Left ventricle myocardium superior (tissue), 1 donor: ENCODE data around the gene RUBCN. TPM values are rescaled to one million over a fixed set of nuclear protein-coding genes. Genes with fewer than 3 reads are reported as not detected.
"Not testable (repeated sequence)": the region's sequence is repeated elsewhere in the genome, so short reads cannot be mapped to it uniquely, and the experiment has no call there.

Experiments used
- ATAC-seq: fragments of 200-7000 bp; cut with Tn5 transposase; one replicate; pipeline ENCODE4 v1.9.1; 2020; ENCODE audit warnings: mild to moderate bottlenecking, moderate library complexity
- DNase-seq: peaks from one replicate; pipeline ENCODE4 v3.0.0-alpha.2; 2020
- intact Hi-C: fragments of 100-400 bp; cut with micrococcal nuclease; formaldehyde crosslinking; loops from one replicate; pipeline ENCODE4 v1.11.0; 2022
- total RNA-seq: library from RNA; stranded (reverse); fragmentation: NEBNext Ultra II Directional; extraction: Animal tissue kit (Norgen Biotek cat#: 25700); gene quantifications from one replicate; pipeline ENCODE4 v1.2.1, GENCODE V29; 2021
- donor health status: DM: no; HTN: yes; CAD: no; lungs with severe emphysema.

The RUBCN gene
- total RNA-seq, 1 donor from 2014 or later = 17.8 TPM

- no peak for DNase-seq
- intact Hi-C loops = no loop called here
- no peak for ATAC-seq
Observed at GRCh38 chr3:197694251-197694650, 42.5 kb downstream of the RUBCN start.

DNA sequence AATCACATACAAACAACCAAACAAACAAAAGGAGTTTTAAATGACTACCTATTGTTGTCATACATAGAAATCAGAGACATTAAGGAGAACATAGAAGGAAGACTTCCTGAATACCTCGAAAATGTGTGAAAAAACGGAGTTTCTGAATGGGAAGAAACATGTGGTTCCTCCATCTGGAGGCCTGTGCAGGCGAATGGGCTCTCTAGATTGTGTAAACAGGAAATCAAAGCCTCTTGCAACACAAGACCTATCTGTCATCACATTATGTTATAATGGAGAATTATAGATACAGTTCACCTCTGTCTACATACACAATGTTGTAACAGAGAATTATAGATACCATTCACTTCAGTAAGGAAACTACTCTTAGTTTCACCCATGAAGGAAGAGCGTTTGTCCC is 44.1 kb downstream of the RUBCN start:
- DNase-seq (no peak), ATAC-seq (no peak)
- intact Hi-C loops = no loop called here

DNA sequence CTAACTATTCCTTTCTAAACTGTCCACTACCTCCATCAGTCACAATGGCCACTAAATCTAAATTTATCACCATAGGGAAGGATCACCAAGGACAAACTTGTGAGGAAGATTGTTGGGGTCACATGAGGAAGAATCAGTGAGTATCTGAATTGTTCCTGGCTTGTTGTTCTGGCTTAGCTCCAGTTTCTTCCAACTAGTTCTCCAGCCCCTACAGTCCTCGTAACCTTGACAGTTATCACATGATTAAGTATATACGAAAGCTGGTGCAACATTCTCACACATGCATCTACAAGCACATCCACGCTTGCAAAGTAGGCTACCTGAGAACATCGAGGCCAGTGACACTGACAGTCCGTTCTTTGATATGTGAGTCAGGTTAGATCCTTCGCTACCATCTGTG is 46.0 kb downstream of the RUBCN start:
- peak; percentile 73 for ATAC-seq
- DNase-seq = no peak
- intact Hi-C loops = no loop called here

DNA sequence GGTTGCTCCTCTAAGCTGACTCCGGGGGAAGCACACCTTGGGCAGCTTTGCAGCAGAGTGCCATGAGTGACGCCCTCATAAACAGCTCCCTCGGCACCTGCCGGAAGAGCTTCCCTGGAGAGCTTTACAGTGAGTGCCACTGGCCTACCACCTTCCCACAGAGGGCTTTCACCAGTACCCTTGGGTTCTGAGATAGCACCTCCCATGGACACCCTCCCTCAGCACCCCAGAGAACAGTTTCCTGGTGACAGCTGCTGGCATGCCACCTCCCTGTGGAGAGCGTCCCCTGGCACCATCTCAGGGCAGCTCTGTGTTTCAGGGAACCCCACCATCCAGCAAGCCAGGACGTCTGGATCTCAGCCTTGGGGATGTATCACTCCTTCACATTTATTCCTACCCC is 49.1 kb downstream of the RUBCN start:
- intact Hi-C loops = no loop called here
- DNase-seq = no peak
- peak; percentile 53 for ATAC-seq

DNA sequence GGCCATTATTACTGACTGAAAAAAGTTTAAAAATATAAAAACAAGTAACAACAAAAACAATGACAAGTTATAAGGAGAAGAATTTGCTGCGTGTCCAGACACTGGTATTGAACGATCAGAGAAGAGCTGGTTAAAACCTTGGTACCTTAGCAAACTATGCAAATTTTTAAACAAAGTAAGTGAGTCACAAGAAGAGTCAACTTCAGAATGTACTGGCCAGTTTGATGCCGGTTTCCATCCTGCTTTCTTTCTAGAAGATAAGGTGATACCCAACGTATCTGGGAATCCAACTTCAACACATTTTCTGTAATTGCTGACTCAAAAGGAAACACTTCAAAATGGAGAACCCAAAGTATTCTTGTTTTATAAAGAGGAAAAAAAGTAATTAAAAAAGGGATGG is 49.8 kb downstream of the RUBCN start:
- ATAC-seq = no peak
- DNase-seq = no peak
- intact Hi-C loops = no loop called here

- intact Hi-C loops = no loop called here
- ATAC-seq (no peak), DNase-seq (no peak)
Observed at GRCh38 chr3:197685546-197685945, 51.2 kb downstream of the RUBCN start.

DNA sequence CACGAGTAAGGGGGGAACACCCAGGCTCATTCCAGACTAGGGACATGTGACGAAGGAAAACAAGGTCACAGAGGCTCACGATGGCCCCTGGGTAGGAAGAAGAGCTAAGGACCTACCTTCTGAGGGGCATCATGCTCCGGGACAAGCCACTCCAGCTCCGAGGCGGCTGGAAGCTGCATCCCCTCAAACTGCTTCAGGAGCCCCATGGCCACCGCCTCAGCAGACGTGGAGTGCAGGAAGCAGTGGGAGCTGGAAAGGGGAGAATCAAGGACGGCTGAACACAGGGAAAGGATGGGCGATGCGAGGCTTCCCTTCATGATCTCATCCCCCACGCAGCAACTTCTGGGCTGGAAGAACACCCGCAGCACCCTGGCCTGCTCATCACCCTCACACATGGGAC is 53.5 kb downstream of the RUBCN start:
- ATAC-seq = no peak

GRCh38 chr3:197682713-197683112 is 54.0 kb downstream of the RUBCN start:
- no peak for ATAC-seq
- intact Hi-C loops = no loop called here

More for the DNA sequence above, 53.5 kb downstream of the RUBCN start:
- intact Hi-C loops = no loop called here
- DNase-seq = no peak

GRCh38 chr3:197680955-197681521 is 55.7 kb downstream of the RUBCN start:
- no peak for DNase-seq
- intact Hi-C loops = no loop called here
- ATAC-seq = no peak

More at GRCh38 chr3:197682713-197683112, 54.0 kb downstream of the RUBCN start:
- no peak for DNase-seq

DNA sequence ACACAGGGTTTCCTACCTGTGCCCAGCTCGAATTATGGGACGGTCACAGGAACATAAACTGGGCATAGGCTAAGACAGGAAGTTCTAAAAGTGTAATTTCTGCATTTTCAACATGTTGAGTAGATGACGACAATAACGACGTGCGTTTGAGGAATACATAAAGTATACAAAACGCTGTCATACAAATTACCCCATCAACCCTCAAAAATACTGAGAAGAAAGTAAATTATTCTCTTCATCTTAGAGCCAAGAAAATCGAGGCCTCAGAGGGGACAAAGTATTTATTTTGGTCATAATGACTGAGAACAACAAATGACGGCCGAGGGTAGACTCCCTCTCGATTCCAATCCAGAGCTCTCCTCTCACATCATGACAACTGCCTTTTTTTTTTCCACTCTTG is 60.8 kb downstream of the RUBCN start:
- DNase-seq = no peak
- no peak for ATAC-seq
- intact Hi-C loops = no loop called here

- intact Hi-C loops = no loop called here
- no peak for DNase-seq
- ATAC-seq = no peak
Observed at GRCh38 chr3:197675563-197675860, 61.2 kb downstream of the RUBCN start.

- ATAC-seq (no peak), DNase-seq (no peak)
- intact Hi-C loops = no loop called here
Observed at GRCh38 chr3:197674741-197675562, 61.8 kb downstream of the RUBCN start.

GRCh38 chr3:197673170-197673569 is 63.5 kb downstream of the RUBCN start:
- ATAC-seq (no peak), DNase-seq (no peak)
- intact Hi-C loops = no loop called here

GRCh38 chr3:197670361-197670760 is 66.3 kb downstream of the RUBCN start:
- DNase-seq (no peak), ATAC-seq (no peak)
- intact Hi-C loops = no loop called here

DNA sequence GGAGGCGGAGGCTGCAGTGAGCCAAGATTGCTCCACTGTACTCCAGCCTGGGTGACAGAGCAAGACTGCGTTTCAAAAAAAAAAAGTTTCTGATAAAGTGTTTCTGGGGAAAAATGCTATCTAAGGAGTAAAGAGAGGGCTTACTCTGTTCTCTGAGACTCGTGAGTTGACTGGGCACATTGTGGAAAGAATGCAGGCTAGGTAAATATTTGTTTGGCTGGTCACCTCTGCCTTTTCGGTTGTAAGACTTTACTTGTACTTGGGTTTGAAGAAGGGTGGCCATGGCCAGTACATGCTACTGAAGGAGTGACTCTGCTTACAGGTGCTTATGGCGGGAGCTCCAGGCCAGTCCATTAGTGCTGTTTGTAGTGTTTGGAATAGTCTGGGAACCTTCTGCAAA is 68.7 kb downstream of the RUBCN start:
- no peak for DNase-seq
- intact Hi-C loops = no loop called here
- no peak for ATAC-seq

DNA sequence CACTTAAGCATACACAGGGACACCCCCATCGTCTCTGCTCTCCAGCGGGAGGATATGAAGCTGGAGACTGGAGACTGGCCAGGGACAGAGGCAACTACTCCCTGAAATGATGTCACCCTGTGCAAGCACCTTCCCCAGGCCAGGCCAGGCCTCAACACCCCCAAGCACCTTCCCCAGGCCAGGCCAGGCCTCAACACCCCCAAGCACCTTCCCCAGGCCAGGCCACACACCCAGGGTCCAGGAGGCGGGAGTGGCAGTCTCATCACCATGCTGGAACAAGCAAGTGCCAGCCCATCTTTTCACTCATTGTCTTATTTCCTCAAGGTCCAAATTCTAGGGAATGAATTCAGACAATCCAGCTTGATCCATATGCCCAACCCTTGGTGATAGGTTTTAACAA is 69.4 kb downstream of the RUBCN start:
- ATAC-seq, DNase-seq, intact Hi-C loops: not testable (repeated sequence)

DNA sequence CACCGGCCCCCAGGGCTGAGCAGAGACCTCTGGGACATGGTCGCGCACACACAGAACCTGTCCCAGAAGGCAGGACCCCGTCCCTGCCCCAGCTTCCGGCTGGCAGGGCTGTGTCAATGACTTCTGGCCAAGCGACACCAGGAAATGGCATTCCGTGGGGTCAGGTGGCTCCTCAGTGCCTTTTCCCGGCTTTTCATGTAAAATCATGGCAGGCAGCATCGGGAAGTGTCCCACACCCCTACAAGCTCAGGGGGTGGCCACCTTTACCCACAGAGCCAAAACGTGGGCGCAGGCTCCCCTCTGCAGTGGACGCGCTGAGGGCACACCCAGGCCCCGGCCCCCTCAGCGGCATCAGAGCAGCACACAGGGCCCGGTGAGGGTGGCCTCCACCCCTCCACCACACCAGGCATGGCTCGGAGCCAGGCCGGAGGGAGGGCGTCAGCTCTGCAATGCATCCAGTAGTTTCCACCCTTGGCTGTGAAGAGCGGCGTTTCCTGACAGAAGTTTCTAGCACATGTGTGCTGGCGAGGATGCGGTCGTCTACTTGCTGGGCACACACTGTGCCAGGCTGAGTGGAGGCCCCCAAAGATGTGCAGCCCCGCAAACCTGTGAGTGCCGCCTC is 70.4 kb downstream of the RUBCN start:
- peak; percentile 8 for ATAC-seq
- DNase-seq = not testable (repeated sequence)

DNA sequence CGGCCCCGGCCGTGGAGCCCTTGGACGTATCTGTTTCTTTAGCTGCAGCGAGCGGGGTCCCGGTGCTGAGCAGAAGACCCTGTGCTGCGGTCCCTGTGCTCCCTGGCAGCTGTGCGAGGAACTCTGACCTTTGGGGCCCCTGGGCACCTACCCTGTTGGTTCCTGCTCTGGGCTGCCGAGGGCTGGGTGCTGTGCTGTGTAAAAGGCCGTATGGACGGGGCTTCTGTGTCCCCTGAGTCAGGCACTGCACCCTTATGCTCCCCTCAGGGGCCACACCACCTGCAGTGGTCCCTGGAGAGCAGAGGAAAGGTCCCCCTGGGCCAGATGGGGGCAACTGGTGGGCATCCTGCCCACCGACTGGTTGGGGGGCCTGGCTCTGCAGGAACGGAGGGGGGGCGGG is 71.2 kb downstream of the RUBCN start:
- intact Hi-C loops, DNase-seq: not testable (repeated sequence)
- ATAC-seq = peak; percentile 3

More for the DNA sequence above, 70.4 kb downstream of the RUBCN start:
- intact Hi-C loops = not testable (repeated sequence)

DNA sequence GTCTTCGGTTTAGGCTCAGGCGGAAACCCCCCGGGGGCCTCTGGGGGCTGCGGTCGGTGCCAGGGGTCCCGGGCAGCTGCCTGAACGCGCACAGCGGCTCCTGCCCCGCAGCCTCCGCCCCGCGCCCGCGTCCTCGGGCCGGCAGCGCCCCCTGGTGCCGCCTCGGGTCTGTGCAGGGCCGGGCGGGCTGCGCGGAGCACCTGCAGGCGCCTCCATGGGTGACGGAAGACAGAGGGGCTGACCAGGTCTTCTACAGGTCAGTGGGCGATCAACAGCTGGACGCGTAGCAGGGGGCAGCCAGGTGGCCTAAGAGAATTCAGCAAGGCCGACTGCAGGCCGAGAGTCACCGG is 71.6 kb downstream of the RUBCN start:
- DNase-seq, intact Hi-C loops: not testable (repeated sequence)
- ATAC-seq = peak; percentile 96

DNA sequence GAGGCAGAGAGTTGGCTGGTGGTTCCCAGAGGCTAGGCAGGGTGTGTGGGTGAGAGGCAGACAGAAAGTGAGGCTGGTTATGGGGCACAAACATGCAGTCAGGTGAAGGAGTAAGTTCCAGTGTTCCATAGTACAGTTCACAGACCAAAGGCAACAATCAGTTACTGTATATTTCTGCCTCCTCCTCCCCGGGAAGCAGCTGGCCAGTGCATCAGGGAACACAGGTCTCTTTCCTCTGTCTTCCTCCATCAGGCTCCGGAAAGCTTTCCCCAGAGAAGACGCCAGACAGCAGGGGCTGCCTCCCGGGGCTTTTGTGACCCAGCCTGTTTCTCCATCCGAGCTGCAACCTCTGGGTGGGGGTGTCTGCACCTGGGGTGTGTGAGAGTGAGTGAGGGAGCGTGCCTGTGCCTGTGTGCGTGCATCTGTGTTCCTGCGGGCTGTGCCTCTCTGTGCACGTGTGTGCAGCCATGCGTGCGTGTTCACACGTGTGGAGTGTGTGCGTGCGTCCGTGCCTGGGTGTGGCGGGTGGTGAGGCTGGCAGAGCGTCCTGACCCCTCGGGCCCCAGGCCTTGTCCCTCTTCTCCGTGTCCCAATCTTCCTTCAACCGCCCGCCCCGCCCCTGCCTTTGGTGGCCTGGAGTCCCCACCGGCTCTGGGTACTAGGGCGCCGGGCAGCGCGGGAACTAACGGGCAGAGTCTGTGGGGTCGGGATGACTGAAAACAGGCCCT is 72.1 kb downstream of the RUBCN start:
- DNase-seq, intact Hi-C loops: not testable (repeated sequence)
- ATAC-seq = peak; percentile 58
